ENCODE data around the gene DMP1. TPM values are rescaled to one million over a fixed set of nuclear protein-coding genes. Genes with fewer than 3 reads are reported as not detected.

Gene DMP1
- total and polyA plus RNA-seq, 2 of the 8 experiments (the other 6 are each of a cell fraction or from before 2014, with no cell fraction given), result 0.05 to 0.17 TPM

DNA sequence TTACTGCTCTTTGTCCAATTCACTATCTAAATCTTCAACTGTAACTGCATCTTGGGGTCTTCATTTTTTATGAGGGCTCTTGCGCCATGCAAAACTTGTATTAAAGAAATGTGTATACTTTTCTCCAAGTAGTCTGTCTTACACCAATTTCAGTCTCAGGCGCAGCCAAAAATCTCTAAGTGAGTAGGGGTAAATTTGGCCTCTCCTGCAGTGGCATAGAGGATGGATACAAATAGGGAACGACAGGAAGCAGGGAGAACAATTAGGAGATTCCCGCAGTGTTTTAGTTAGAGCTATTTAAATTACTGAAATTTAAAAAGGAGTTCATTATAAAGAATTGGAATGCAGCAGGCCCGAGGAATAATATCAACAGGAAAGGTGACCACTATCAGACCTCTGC is 30.2 kb downstream of the DMP1 start (continued):
- no peak for TF ChIP-seq TCF12 (IDR thresholded peaks at IDR 0.05; ENCODE audit: low read depth, low read length)
- TF ChIP-seq NRF1 (IDR thresholded peaks at IDR 0.05; ENCODE audit: low read depth, low read length), result no peak
- no peak for TF ChIP-seq TBP (IDR thresholded peaks at IDR 0.05; ENCODE audit: low read depth, low read length)
- TF ChIP-seq POU5F1 (IDR thresholded peaks at IDR 0.05; ENCODE audit: low read depth, low read length), result no peak
- TF ChIP-seq RBBP5 (IDR thresholded peaks at IDR 0.05; ENCODE audit: borderline replicate concordance, low read depth, low read length), result no peak
- TF ChIP-seq KDM5A (IDR thresholded peaks at IDR 0.05; ENCODE audit: low read length), result no peak
- no peak for TF ChIP-seq YY1 (IDR thresholded peaks at IDR 0.05; ENCODE audit: low read depth, low read length)
- TF ChIP-seq KDM4A (IDR thresholded peaks at IDR 0.05; ENCODE audit: low read depth, low read length, severe bottlenecking), result no peak
- TF ChIP-seq SP1 (IDR thresholded peaks at IDR 0.05; ENCODE audit: low read depth, low read length), result no peak
